ENCODE measurements around the gene RNGTT. TPM values are rescaled to one million over a fixed set of nuclear protein-coding genes. Genes with fewer than 3 reads are reported as not detected.
"Not testable (repeated sequence)": the region's sequence is repeated elsewhere in the genome, so short reads cannot be mapped to it uniquely, and the experiment has no call there.

The RNGTT gene
- polyA plus RNA-seq (ENCODE audit: insufficient read depth in 1 of 5, insufficient read length in 5 of 5, low replicate concordance in 1 of 5) = 10 to 100 TPM; 13.3 to 18.0 (median 17.6) TPM
- long read RNA-seq, donor 1, full-length matches to known transcripts = 3 of 3 reads
- long read RNA-seq, donor 1, partial matches to known transcripts = 0 of 3 reads
- long read RNA-seq, donor 1, other reads (novel, unspliced or antisense) = 0 of 3 reads
- long read RNA-seq, donor 2, full-length matches to known transcripts = 1 of 1 reads
- long read RNA-seq, donor 2, partial matches to known transcripts = 0 of 1 reads
- long read RNA-seq, donor 2, other reads (novel, unspliced or antisense) = 0 of 1 reads
- long read RNA-seq, donor 3, full-length matches to known transcripts = 2 of 2 reads
- long read RNA-seq, donor 3, partial matches to known transcripts = 0 of 2 reads
- long read RNA-seq, donor 3, other reads (novel, unspliced or antisense) = 0 of 2 reads
- long read RNA-seq, donor 4, full-length matches to known transcripts = 2 of 2 reads
- long read RNA-seq, donor 4, partial matches to known transcripts = 0 of 2 reads
- long read RNA-seq, donor 4, other reads (novel, unspliced or antisense) = 0 of 2 reads
- long read RNA-seq, donor 5, full-length matches to known transcripts = 2 of 2 reads
- long read RNA-seq, donor 5, partial matches to known transcripts = 0 of 2 reads
- long read RNA-seq, donor 5, other reads (novel, unspliced or antisense) = 0 of 2 reads
- long read RNA-seq, donor 6, full-length matches to known transcripts = 6 of 6 reads
- long read RNA-seq, donor 6, partial matches to known transcripts = 0 of 6 reads
- long read RNA-seq, donor 6, other reads (novel, unspliced or antisense) = 0 of 6 reads
- long read RNA-seq, donor 7, full-length matches to known transcripts = 2 of 2 reads
- long read RNA-seq, donor 7, partial matches to known transcripts = 0 of 2 reads
- long read RNA-seq, donor 7, other reads (novel, unspliced or antisense) = 0 of 2 reads
- long read RNA-seq, donor 8, full-length matches to known transcripts = 2 of 2 reads
- long read RNA-seq, donor 8, partial matches to known transcripts = 0 of 2 reads
- long read RNA-seq, donor 8, other reads (novel, unspliced or antisense) = 0 of 2 reads

DNA sequence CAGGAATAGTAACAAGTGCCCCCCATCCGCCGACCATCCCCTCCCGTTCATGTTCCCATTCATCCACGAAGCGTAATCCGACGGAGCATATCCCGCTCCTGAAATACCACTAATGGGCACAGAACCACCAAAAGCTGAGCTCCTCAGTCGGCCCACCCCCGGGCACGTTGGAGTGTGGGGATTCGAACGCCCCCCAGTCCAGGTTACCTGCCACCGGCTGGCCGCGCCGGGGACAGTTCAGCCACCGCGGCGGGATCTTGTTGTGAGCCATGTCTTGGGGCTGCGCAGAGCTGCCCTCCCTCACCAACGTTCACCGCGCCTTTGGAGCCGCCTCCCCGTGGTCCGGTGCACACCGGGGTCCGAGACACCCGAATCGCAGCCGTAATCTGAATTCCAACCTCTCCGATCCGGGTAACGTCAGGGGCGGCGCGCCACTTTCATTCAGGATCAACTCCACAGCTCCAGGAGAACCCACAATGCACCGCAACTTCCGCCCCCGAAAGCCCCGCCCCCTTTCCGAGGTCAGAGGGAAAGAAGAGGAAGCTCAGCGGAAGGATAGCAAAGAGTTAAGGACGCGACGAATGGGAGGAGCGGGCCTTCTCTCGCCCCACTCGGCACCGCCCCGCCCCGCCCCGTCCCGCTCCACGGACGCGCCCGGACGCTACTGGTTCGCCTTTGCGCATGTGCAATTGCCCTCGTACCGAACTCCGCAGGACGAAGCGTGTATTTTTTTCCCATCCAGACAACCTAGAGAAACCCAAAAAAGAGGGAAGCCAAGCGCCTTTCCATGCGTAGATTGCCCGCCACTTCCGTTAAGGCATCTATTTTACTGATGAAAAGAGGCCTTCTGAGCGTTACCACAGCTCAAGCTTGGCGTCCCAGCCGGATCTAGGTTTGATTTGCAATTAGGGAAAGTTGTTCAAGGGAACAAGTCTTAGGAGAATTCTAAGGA is at the start of gene RNGTT:
RNGTT (minus strand) TSS at position 480 of the 952 bp plus-strand sequence; CDS start at position 271, 209 bp downstream.
- peak; percentile 96 to 97 for DNase-seq

- DNase-seq = no peak
Measured at GRCh38 chr6:89011436-89011835, 48.0 kb upstream of the RNGTT start.

GRCh38 chr6:89010825-89011224 is 47.4 kb upstream of the RNGTT start:
- no peak for DNase-seq

DNA sequence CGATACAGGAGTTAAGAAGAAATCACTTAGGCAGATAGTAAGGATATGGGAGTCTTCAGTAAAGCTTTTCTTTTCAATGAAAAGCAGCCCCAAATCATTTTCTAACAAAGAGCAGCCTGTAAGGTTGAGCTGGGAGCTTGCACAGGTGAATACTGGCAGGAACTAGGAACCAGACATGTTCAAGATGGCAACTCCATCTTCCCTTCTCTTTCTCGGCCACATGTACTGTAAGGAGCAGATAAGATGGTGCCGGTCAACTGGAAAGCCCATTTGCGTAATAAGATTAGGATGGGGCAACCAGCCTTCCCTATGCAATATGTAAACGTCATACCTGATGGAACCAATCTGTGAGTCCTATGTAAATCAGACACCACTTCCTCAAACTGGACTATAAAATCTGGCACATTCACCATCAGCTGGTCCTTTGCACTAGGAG is 46.2 kb upstream of the RNGTT start:
- DNase-seq = no peak

DNA sequence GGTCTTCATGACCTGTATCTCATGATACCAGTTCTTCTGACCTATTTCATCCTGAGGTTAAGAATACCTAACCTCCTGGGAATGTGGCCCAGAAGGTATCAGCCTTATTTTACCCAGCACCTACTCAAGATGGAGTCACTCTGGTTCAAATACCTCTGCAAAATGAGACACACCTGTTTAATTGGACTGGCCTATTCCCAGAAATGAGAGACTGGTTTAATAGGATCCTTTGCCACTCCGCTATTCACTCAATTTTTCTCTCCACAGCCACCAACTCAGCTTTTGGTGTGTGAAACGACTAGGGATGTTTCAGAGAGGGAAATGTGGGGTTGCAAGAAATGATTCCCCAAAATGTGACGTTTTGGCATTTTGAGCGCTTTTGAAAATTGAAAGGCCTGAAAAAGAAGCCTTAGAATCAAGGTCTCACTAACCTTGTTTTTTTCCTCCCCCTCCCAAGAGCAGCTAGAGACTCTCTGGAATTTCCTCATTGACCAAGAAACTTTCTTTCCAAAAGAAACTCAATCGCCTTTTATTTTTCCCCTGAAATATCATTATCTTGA is 45.5 kb upstream of the RNGTT start:
- no peak for DNase-seq

DNA sequence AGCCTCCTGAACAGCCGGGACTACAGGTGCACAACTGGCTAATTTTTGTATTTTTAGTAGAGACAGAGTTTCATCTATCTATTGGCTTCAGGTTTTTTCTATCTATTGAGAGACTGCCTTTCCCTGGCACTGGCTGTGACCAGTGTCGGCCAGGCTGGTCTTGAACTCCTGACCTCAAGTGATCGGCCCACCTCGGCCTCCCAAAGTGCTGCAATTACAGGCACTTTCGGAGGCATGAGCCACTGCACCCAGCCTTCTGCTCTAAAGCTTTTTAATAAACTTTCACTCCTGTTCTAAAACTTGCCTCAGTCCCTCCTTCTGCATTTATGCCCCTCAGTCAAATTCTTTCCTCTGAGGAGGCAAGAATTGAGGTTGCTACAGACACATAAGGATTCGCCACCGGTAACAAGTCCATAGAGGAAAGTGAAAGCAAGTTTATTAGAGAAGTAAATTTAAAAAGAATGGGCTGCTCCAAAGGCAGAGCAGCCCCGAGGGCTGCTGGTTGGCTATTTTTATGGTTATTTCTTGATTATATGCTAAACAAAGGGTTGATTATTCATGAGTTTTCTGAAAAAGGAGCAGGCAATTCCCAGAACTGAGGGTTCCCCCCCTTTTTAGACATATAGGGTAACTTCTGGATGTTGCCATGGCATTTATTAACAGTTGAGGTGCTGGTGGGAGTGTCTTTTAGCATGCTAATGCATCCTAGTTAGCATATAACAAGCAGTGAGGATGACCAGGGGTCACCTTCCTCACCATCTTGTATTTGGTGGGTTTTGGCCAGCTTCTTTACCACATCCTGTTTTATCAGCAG is 44.8 kb upstream of the RNGTT start:
- no peak for DNase-seq

- DNase-seq = peak in 1 of 2 donors; percentile 24
Measured at GRCh38 chr6:89007209-89008000, 44.0 kb upstream of the RNGTT start.

DNA sequence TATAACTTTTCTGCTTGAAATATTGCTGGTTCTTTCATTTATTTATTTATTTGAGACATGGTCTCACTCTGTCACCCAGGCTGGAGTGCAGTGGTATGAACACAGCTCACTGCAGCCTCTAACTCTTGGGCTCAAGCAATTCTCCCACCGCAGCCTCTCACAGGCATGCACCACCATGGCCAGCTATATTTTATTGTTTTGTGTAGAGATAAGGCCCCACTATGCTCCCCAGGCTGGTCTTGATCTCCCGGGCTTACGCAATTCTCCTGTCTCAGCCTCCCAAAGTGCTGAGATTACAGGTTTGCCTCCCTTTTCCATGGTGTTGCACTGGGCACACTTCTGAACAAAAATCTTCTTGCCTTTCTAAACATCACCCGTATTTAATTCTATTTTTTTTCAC is 39.1 kb upstream of the RNGTT start:
- no peak for DNase-seq

DNA sequence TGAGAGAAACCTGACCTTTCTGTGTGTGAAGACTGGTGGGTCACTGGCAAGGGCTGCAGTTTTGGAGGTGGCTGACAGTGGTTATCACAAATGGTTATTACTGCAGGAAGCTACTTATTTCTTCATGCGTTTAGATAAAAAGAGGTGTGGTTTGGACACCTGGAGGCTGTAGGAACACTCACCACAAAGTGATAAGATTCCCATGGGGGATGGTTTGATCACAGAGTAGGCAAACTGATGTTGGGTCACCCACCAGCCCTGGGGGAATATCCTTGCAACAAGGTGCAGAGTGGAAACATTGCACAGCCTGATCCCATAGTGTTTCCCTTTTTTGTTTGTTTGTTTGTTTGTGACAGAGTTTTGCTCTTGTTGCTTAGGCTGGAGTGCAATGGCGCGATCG is 33.9 kb upstream of the RNGTT start:
- DNase-seq = no peak

DNA sequence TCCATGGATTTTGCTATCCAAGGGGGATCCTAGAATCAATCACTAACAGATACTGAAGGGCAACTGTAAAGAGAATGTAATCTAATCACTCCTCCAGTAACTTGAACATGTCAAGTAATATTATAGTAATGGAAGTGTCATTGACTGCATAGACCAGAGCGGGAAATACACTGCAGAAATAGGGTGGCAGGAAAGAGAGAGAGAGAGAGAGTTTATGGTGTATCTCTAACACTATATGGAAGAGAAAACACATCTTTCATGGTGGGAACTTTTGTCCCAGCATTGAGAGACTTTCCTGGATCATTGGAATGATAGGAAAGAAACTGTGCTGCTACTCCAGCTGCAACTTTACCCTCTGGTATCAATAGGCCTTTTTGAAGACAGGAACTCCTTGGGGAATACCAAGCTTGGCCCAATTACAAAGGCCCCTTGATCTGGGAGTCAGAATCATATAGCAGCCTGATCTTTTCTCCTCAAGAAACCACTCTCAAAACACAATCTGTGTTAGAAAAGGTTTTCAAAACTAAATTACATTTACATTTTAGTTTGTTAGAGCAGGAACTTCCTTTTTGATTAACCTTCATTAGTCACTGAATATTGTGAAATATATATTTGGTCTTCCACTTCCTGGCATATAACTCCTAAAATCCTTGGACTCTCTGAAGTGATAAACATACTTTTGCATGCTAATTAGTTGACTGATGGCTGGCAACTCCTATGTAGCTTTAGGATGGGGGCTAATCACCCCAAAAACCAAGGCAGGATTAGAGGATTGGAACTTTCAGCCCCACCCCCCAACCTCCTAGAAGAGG is 29.5 kb upstream of the RNGTT start:
- DNase-seq = no peak

DNA sequence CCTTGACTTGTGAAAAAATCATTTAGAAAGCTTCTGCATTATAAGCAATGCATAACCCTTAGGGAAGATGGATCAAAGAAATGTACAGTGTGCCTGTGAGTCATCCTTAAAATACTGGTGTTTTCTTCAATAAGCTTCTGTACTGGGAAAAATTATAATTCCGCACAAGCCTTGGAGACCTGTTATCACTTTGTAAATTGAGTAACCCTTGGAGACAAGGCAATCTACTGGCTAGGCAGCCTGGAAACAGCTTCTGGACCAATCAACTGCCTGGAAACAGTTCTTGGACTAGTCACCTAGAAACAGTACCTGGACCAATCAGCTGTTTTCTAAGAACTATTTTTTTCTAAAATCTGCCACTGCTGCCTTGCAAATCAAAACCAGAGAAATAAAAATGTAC is 25.8 kb upstream of the RNGTT start:
- DNase-seq = no peak

GRCh38 chr6:88987922-88988321 is 24.5 kb upstream of the RNGTT start:
- no peak for DNase-seq

DNA sequence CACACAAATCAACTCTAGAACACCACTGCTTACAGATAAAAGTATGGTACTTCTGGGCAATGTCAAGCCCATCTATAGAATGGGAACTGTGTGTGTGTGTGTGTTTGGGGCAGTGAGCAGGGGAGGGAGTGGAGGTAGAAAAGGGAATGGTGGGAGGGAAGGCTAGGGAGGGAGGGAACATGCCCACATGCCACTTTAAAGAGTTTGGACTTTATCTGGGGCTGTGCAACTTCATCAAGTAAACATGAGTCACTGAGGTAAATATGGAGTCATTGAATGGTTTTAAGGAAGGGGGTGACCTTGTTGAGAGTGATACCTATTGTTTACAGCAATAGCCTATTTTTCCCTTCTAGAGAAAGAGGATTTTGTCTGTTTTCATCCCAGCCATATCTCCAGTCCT is 22.5 kb upstream of the RNGTT start:
- no peak for DNase-seq

- no peak for DNase-seq
Measured at GRCh38 chr6:88984606-88985005, 21.2 kb upstream of the RNGTT start.

DNA sequence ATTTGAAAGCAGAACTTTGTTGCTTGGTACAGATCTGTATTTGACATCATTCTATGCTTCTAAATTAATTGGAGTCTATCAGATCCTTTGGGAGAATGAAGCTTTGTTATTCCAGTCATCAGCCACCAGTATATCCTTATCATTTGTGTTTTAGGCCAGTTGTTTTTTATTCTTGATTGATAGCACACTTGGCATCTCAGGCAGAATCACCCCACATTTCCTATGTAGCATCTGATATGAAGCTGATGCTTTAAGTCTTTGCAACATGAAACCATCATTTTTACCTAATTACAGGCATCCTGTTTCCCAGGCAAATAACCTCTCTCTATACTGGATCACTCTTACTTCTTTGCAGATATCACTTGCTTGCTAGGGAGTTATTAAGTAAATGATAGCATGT is 20.7 kb upstream of the RNGTT start:
- no peak for DNase-seq

DNA sequence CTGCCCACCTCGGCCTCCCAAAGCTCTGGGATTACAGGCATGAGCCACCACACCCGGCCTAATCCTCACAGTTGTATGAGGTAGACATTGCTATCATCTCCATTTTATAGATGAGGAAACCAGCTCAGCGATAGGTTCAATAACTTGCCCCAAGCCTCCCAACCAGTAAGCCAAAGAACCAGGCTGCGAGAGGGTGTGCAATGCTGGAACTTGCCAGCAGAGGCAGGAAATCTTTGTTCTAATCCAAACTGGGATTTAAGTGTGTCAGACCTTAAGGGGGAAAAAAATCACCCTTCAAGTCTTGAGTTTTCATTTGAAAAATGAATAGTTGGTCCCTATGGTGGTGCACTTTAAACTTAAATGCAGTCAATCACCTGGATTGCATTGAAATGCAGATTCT is 20.1 kb upstream of the RNGTT start:
- DNase-seq = no peak

- not testable (repeated sequence) for DNase-seq
Measured at GRCh38 chr6:88983129-88983528, 19.7 kb upstream of the RNGTT start.

DNA sequence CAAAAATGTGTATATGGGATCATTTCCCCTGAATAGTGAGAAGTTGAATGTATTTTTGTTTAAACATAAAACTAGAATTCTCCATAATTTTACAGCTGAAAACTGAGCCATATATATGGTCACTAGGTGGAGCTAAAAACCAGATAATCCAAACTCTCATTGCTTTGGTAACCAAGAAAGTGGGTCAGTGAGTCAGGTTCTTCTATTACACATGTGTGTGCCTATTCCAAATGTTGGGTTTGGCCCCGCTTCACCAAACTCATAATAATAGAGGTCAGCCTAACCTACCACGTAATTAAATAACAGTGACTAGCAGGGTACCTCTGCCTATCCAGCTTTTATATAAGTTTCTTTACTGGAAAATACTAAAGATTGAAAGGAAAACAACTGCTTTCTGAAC is 19.3 kb upstream of the RNGTT start:
- DNase-seq = peak; percentile 37 to 54
